Nephron progenitor cell (in vitro differentiated cells): ENCODE data around the gene TBC1D14.
A peak's percentile ranks its signal among the peaks of the same experiment; 100 is the strongest.

Experiments
- DNase-seq: peaks from one replicate; pipeline ENCODE4 v3.0.0; 2021
- H3K27ac Mint-ChIP-seq: 2 replicates; pipeline ENCODE4 v1.8.0; 2021; ENCODE audit warnings: mild to moderate bottlenecking, moderate library complexity, mixed read lengths
- H3K27me3 Mint-ChIP-seq: 2 replicates; pipeline ENCODE4 v1.8.0; 2021; ENCODE audit warnings: mild to moderate bottlenecking, low read depth, mixed read lengths; ENCODE audit not compliant: poor library complexity
- H3K36me3 Mint-ChIP-seq: 2 replicates; pipeline ENCODE4 v1.8.0; 2021; ENCODE audit warnings: low read depth, mixed read lengths
- H3K4me1 Mint-ChIP-seq: 2 replicates; pipeline ENCODE4 v1.8.0; 2021; ENCODE audit warnings: mixed read lengths
- H3K4me3 Mint-ChIP-seq: 2 replicates; pipeline ENCODE4 v1.8.0; 2021; ENCODE audit warnings: mild to moderate bottlenecking, moderate library complexity, mixed read lengths
- H3K9me3 Mint-ChIP-seq: 2 replicates; pipeline ENCODE4 v1.8.0; 2021; ENCODE audit warnings: mild to moderate bottlenecking, moderate library complexity, mixed read lengths
- CTCF ChIP-seq: fragments of 200-600 bp; sonication (generic); IDR thresholded peaks from 2 replicates; pipeline ENCODE4 v1.5.0; 2021; ENCODE audit warnings: antibody characterized with exemption

TBC1D14 gene

GRCh38 chr4:6999172-7000086 lies 89.8 kb downstream of the TBC1D14 start:
- Mint-ChIP-seq H3K27me3 (peaks cover 2% of the 10 kb centered on the region), H3K4me3 (no peak overlapping the region), H3K9me3 (no peaks in the 10 kb centered on the region), H3K36me3 (peaks cover 78% of the 10 kb centered on the region), H3K27ac (peak overlapping the region; percentile 78), H3K4me1 (peaks cover 9% of the 10 kb centered on the region)
- no peak for TF ChIP-seq CTCF
- DNase-seq, result no peak

GRCh38 chr4:7000421-7001176 lies 91.0 kb downstream of the TBC1D14 start:
- no peak for DNase-seq
- Mint-ChIP-seq H3K9me3 (no peaks in the 10 kb centered on the region), H3K27ac (no peak overlapping the region), H3K4me1 (peaks cover 9% of the 10 kb centered on the region), H3K4me3 (no peak overlapping the region), H3K36me3 (peaks cover 74% of the 10 kb centered on the region), H3K27me3 (peaks cover 2% of the 10 kb centered on the region)
- no peak for TF ChIP-seq CTCF

GRCh38 chr4:7001271-7001670 lies 91.6 kb downstream of the TBC1D14 start:
- no peak for DNase-seq
- Mint-ChIP-seq H3K4me1 (peaks cover 9% of the 10 kb centered on the region), H3K4me3 (no peak overlapping the region), H3K27ac (no peak overlapping the region), H3K9me3 (no peaks in the 10 kb centered on the region), H3K36me3 (peaks cover 71% of the 10 kb centered on the region), H3K27me3 (peaks cover 2% of the 10 kb centered on the region)
- TF ChIP-seq CTCF, result no peak

GRCh38 chr4:7002336-7002735 lies 92.7 kb downstream of the TBC1D14 start:
- DNase-seq, result no peak
- no peak overlapping the region for H3K4me3 Mint-ChIP-seq
- no peak overlapping the region for H3K27ac Mint-ChIP-seq
- no peak for TF ChIP-seq CTCF
- H3K4me1 Mint-ChIP-seq, result peaks cover 13% of the 10 kb centered on the region
- no peaks in the 10 kb centered on the region for H3K9me3 Mint-ChIP-seq
- peaks cover 70% of the 10 kb centered on the region for H3K36me3 Mint-ChIP-seq
- H3K27me3 Mint-ChIP-seq, result peaks cover 2% of the 10 kb centered on the region

DNA sequence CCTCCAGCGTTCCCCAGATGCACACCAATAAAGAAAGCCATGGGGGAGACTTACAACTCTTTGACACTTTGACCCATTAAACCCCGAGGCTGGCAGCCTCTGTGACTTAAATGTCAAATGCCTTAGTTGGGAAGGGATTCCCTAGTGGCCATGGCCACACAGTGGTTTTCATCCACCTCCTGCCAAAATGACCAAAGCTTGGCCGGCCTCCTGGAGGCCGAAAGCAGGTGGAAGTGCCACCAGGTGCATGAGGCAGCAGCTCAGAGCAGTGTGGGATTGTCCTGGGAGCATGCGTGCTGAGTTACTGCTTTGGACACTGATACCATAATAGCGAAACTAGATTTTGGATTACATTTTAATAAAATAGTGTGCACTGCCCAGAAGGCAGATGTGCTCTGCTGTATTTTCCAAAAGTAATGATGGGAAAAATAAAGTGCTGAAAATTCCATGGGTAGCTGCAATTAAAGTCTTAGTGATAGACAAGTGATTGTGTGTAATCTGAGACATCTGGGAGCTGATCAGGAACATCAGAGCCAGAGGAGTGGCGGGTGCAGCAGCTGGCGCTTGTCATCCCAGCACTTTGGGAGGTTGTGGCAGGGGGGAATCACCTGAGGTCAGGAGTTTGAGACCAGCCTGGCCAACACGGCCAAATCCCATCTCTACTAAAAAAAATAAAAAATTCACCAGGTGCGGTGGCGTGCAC lies 93.7 kb downstream of the TBC1D14 start:
- Mint-ChIP-seq H3K27me3 (peaks cover 2% of the 10 kb centered on the region), H3K27ac (no peak overlapping the region), H3K4me3 (no peak overlapping the region), H3K9me3 (no peaks in the 10 kb centered on the region), H3K36me3 (peaks cover 70% of the 10 kb centered on the region), H3K4me1 (peaks cover 18% of the 10 kb centered on the region)
- no peak for DNase-seq
- TF ChIP-seq CTCF, result no peak
